Panc1 (cell line): ENCODE measurements around the gene DOCK8. TPM values are rescaled to one million over a fixed set of nuclear protein-coding genes. Genes with fewer than 3 reads are reported as not detected.

ENCODE experiments used
- ATAC-seq: fragments of 200-7000 bp; cut with Tn5 transposase; 2 replicates; pipeline ENCODE4 v1.9.1; 2020; ENCODE audit warnings: mild to moderate bottlenecking, moderate library complexity
- BruUV-seq: library from RNA; stranded (reverse); fragments of 400-500 nt; replicated peaks from 2 replicates; lab custom pipeline; 2021; lab: Mats Ljungman, UMichigan
- CTCF ChIA-PET: fragments of 300-600 bp; sonication (Branson Sonifier 250); formaldehyde crosslinking; loops from one replicate; lab custom pipeline; 2022; ENCODE audit warnings: antibody characterized with exemption; lab: Charles Lee
- POLR2A ChIA-PET: fragments of 300-600 bp; sonication (Branson Sonifier 250); formaldehyde crosslinking; loops from one replicate; lab custom pipeline; 2022; ENCODE audit warnings: antibody characterized with exemption; lab: Charles Lee
- DNase-seq: peaks from one replicate; pipeline ENCODE4 v3.0.0-alpha.2; 2010; ENCODE audit warnings: low read depth, low spot score
- H3K27ac ChIP-seq: 2 replicates; pipeline ENCODE4 v1.5.1; 2011; ENCODE audit warnings: mild to moderate bottlenecking, low read length, inconsistent platforms
- H3K27me3 ChIP-seq: fragments of 200-500 bp; sonication (Bioruptor generic); 2 replicates; pipeline ENCODE4 v1.6.0; 2014; ENCODE audit warnings: low read length, inconsistent platforms; ENCODE audit not compliant: control insufficient read depth, insufficient read depth
- H3K36me3 ChIP-seq: fragments of 200-500 bp; sonication (Bioruptor generic); 2 replicates; pipeline ENCODE4 v1.5.1; 2014; ENCODE audit warnings: inconsistent platforms, mild to moderate bottlenecking, low read length, moderate library complexity; ENCODE audit not compliant: control insufficient read depth, insufficient read depth
- H3K4me1 ChIP-seq: 2 replicates; pipeline ENCODE4 v1.5.1; 2011; ENCODE audit warnings: inconsistent platforms, mild to moderate bottlenecking, low read length, moderate library complexity; ENCODE audit not compliant: control insufficient read depth, insufficient read depth
- H3K4me3 ChIP-seq, 2 experiments: 2 replicates each; pipeline ENCODE4 v1.5.1; 2011 to 2012; ENCODE audit warnings: low read depth in 2 of 2, low read length in 2 of 2, mild to moderate bottlenecking in 2 of 2, inconsistent platforms in 1 of 2, moderate library complexity in 1 of 2
- H3K9me3 ChIP-seq: fragments of 200-500 bp; sonication (Bioruptor generic); 2 replicates; pipeline ENCODE4 v1.5.1; 2014; ENCODE audit warnings: low read depth, mild to moderate bottlenecking, inconsistent platforms, low read length, moderate library complexity; ENCODE audit not compliant: control insufficient read depth, insufficient read depth
- CTCF ChIP-seq: fragments of 450-650 bp; IDR thresholded peaks from 2 replicates; pipeline ENCODE4 v1.5.1; 2017; ENCODE audit warnings: mild to moderate bottlenecking
- POLR2AphosphoS5 ChIP-seq: IDR thresholded peaks from 2 replicates; pipeline ENCODE4 v1.6.1; 2012; ENCODE audit warnings: mild to moderate bottlenecking, low read depth, low read length, moderate library complexity
- REST ChIP-seq, 2 experiments: IDR thresholded peaks; 2 replicates each; pipeline ENCODE4 v1.6.1; 2011 to 2012; ENCODE audit warnings: low read depth in 2 of 2, control low read depth in 1 of 2, low read length in 1 of 2, mild to moderate bottlenecking in 1 of 2, moderate library complexity in 1 of 2; ENCODE audit not compliant: insufficient read depth in 1 of 2
- SIN3A ChIP-seq: IDR thresholded peaks from 2 replicates; pipeline ENCODE4 v1.6.1; 2012; ENCODE audit warnings: low read depth, mild to moderate bottlenecking, low read length, moderate library complexity, borderline replicate concordance; ENCODE audit not compliant: insufficient read depth
- TCF7L2 ChIP-seq: IDR thresholded peaks from 2 replicates; pipeline ENCODE4 v1.6.1; 2011; ENCODE audit warnings: mild to moderate bottlenecking, low read depth, low read length, inconsistent platforms
- in situ Hi-C: cut with HindIII; loops from 2 replicates; pipeline ENCODE4 v1.10.0; 2016; ENCODE audit warnings: low sequenced_read_pairs, low pct_unique_long_range_greater_than_20kb
- intact Hi-C: fragments of 100-400 bp; cut with micrococcal nuclease; formaldehyde crosslinking; loops from one replicate; pipeline ENCODE4 v1.10.0; 2022; ENCODE audit not compliant: unreplicated experiment
- total RNA-seq: library from RNA; stranded (reverse); gene quantifications from one replicate; pipeline ENCODE4 v1.2.1, GENCODE V29; 2021; ENCODE audit not compliant: unreplicated experiment

Gene DOCK8
- total RNA-seq, 1 experiment from 2014 or later: 1.4 TPM

- intact Hi-C loops: no loop called here
- in situ Hi-C loops: no loop called here
- no peak overlapping the region for H3K4me3 ChIP-seq
- H3K4me1 ChIP-seq: no peaks in the 10 kb centered on the region
- no peak for TF ChIP-seq SIN3A
- no peak for TF ChIP-seq POLR2AphosphoS5
- no peak for TF ChIP-seq REST (IDR thresholded peaks at IDR 0.05; ENCODE audit: insufficient read depth in 1 of 2, low read depth in 2 of 2, low read length in 1 of 2)
- TF ChIP-seq TCF7L2: no peak
- TF ChIP-seq CTCF: no peak
- no TSS peak for BruUV-seq
- ATAC-seq (no peak), DNase-seq (no peak)
- no peak overlapping the region for H3K27ac ChIP-seq
- H3K36me3 ChIP-seq: no peaks in the 10 kb centered on the region
- ChIA-PET POLR2A (no interaction called here), CTCF (no interaction called here)
- peaks cover 2% of the 10 kb centered on the region; the same call in 1 of the 2 replicates for H3K27me3 ChIP-seq
- no peaks in the 10 kb centered on the region for H3K9me3 ChIP-seq
Measured at GRCh38 chr9:211036-211435, 3.6 kb upstream of the DOCK8 start.

GRCh38 chr9:211557-211956, 3.1 kb upstream of the DOCK8 start:
- H3K27me3 ChIP-seq: peaks cover 2% of the 10 kb centered on the region; the same call in 1 of the 2 replicates
- ATAC-seq: no peak
- H3K9me3 ChIP-seq: no peaks in the 10 kb centered on the region
- no peak overlapping the region for H3K4me3 ChIP-seq
- TF ChIP-seq CTCF (no peak), REST (IDR thresholded peaks at IDR 0.05; ENCODE audit: insufficient read depth in 1 of 2, low read depth in 2 of 2, low read length in 1 of 2) (no peak), TCF7L2 (no peak), SIN3A (no peak), POLR2AphosphoS5 (no peak)
- no peak overlapping the region for H3K27ac ChIP-seq
- POLR2A ChIA-PET: no interaction called here
- no peak for DNase-seq
- intact Hi-C loops (no loop called here), in situ Hi-C loops (no loop called here)
- H3K36me3 ChIP-seq: no peaks in the 10 kb centered on the region
- CTCF ChIA-PET: no interaction called here
- H3K4me1 ChIP-seq: no peaks in the 10 kb centered on the region
- BruUV-seq: no TSS peak
